ENCODE measurements around the gene FAM241B. TPM values are rescaled to one million over a fixed set of nuclear protein-coding genes. Genes with fewer than 3 reads are reported as not detected.

FAM241B gene
- total RNA-seq, 1 donor from 2014 or later: 2.6 TPM

GRCh38 chr10:69619626-69620025 lies 10.4 kb upstream of the FAM241B start:
- Histone ChIP-seq H3K27me3 (ENCODE audit: control insufficient read depth, insufficient read depth, low read length) (no peaks in the 10 kb centered on the region), H3K36me3 (ENCODE audit: control insufficient read depth, insufficient read depth, low read length) (no peaks in the 10 kb centered on the region), H3K4me3 (ENCODE audit: low read depth, low read length) (no peak overlapping the region)
- DNase-seq (ENCODE audit: low read depth) (no peak), FAIRE-seq (no peak)
- TF ChIP-seq CTCF (IDR thresholded peaks at IDR 0.05; ENCODE audit: insufficient read depth, low read length, severe bottlenecking): no peak

GRCh38 chr10:69620625-69621024 lies 9.4 kb upstream of the FAM241B start:
- Histone ChIP-seq H3K4me3 (ENCODE audit: low read depth, low read length) (no peak overlapping the region), H3K36me3 (ENCODE audit: control insufficient read depth, insufficient read depth, low read length) (no peaks in the 10 kb centered on the region), H3K27me3 (ENCODE audit: control insufficient read depth, insufficient read depth, low read length) (no peaks in the 10 kb centered on the region)
- TF ChIP-seq CTCF (IDR thresholded peaks at IDR 0.05; ENCODE audit: insufficient read depth, low read length, severe bottlenecking): no peak
- FAIRE-seq (no peak), DNase-seq (ENCODE audit: low read depth) (no peak)

GRCh38 chr10:69624245-69624786 lies 5.7 kb upstream of the FAM241B start:
- Histone ChIP-seq H3K27me3 (ENCODE audit: control insufficient read depth, insufficient read depth, low read length) (no peaks in the 10 kb centered on the region), H3K4me3 (ENCODE audit: low read depth, low read length) (no peak overlapping the region), H3K36me3 (ENCODE audit: control insufficient read depth, insufficient read depth, low read length) (no peaks in the 10 kb centered on the region)
- DNase-seq (ENCODE audit: low read depth) (no peak), FAIRE-seq (no peak)
- TF ChIP-seq CTCF (IDR thresholded peaks at IDR 0.05; ENCODE audit: insufficient read depth, low read length, severe bottlenecking): no peak

GRCh38 chr10:69626826-69627225 lies 3.2 kb upstream of the FAM241B start:
- Histone ChIP-seq H3K27me3 (ENCODE audit: control insufficient read depth, insufficient read depth, low read length) (no peaks in the 10 kb centered on the region), H3K4me3 (ENCODE audit: low read depth, low read length) (no peak overlapping the region), H3K36me3 (ENCODE audit: control insufficient read depth, insufficient read depth, low read length) (no peaks in the 10 kb centered on the region)
- FAIRE-seq (no peak), DNase-seq (ENCODE audit: low read depth) (no peak)
- TF ChIP-seq CTCF (IDR thresholded peaks at IDR 0.05; ENCODE audit: insufficient read depth, low read length, severe bottlenecking): no peak

- no peaks in the 10 kb centered on the region for H3K27me3 ChIP-seq (ENCODE audit: control insufficient read depth, insufficient read depth, low read length)
- H3K4me3 ChIP-seq (ENCODE audit: low read depth, low read length): no peak overlapping the region
- TF ChIP-seq CTCF (IDR thresholded peaks at IDR 0.05; ENCODE audit: insufficient read depth, low read length, severe bottlenecking): no peak
- FAIRE-seq: no peak
- H3K36me3 ChIP-seq (ENCODE audit: control insufficient read depth, insufficient read depth, low read length): no peaks in the 10 kb centered on the region
- no peak for DNase-seq (ENCODE audit: low read depth)
Measured at GRCh38 chr10:69628891-69629290, 1.2 kb upstream of the FAM241B start.

- H3K27me3 ChIP-seq (ENCODE audit: control insufficient read depth, insufficient read depth, low read length): no peaks in the 10 kb centered on the region
- TF ChIP-seq CTCF (IDR thresholded peaks at IDR 0.05; ENCODE audit: insufficient read depth, low read length, severe bottlenecking): no peak
- peak overlapping the region; percentile 56 for H3K4me3 ChIP-seq (ENCODE audit: low read depth, low read length)
- no peaks in the 10 kb centered on the region for H3K36me3 ChIP-seq (ENCODE audit: control insufficient read depth, insufficient read depth, low read length)
- no peak for DNase-seq (ENCODE audit: low read depth)
- no peak for FAIRE-seq
Measured at GRCh38 chr10:69629519-69629896, 539 bp upstream of the FAM241B start.

Measured in bronchial epithelial cell (primary cell).